Fibroblast of pulmonary artery (primary cell): Measurements from ENCODE around the gene THRA.

Source experiments
- DNase-seq: peaks from one replicate; pipeline ENCODE4 v3.0.0-alpha.2; 2010; ENCODE audit warnings: low read depth
- H3K4me3 ChIP-seq: replicated peaks from 2 replicates; pipeline ENCODE4 v1.5.1; 2011; ENCODE audit warnings: low read depth, mild to moderate bottlenecking, control low read depth, low read length, moderate library complexity
- CTCF ChIP-seq: IDR thresholded peaks from 2 replicates; pipeline ENCODE4 v1.5.1; 2011; ENCODE audit warnings: mild to moderate bottlenecking, control low read depth, low read length, inconsistent platforms; ENCODE audit errors: missing control alignments

Gene THRA

GRCh38 chr17:40038882-40039513 lies 23.8 kb upstream of the THRA start:
- peak; percentile 88 for DNase-seq
- H3K4me3 ChIP-seq = no peak overlapping the region
- TF ChIP-seq CTCF = peak; percentile 88

GRCh38 chr17:40041196-40041595 lies 21.6 kb upstream of the THRA start:
- no peak for DNase-seq
- no peak for TF ChIP-seq CTCF
- no peak overlapping the region for H3K4me3 ChIP-seq

- no peak for TF ChIP-seq CTCF
- no peak overlapping the region for H3K4me3 ChIP-seq
- DNase-seq = no peak
Observed at GRCh38 chr17:40056379-40057015, 6.3 kb upstream of the THRA start.

- H3K4me3 ChIP-seq = no peak overlapping the region
- peak; percentile 47 for DNase-seq
- no peak for TF ChIP-seq CTCF
Observed at GRCh38 chr17:40058186-40058784, 4.5 kb upstream of the THRA start.

GRCh38 chr17:40058865-40059264 lies 3.9 kb upstream of the THRA start:
- DNase-seq = no peak
- TF ChIP-seq CTCF = no peak
- no peak overlapping the region for H3K4me3 ChIP-seq

GRCh38 chr17:40059729-40060475 lies 2.9 kb upstream of the THRA start:
- H3K4me3 ChIP-seq = no peak overlapping the region
- DNase-seq = no peak
- no peak for TF ChIP-seq CTCF
